Measurements from ENCODE around the gene TFF3. TPM values are rescaled to one million over a fixed set of nuclear protein-coding genes. Genes with fewer than 3 reads are reported as not detected.

The TFF3 gene
- total and polyA plus RNA-seq, 2 of the 13 experiments (the other 11 are each of a cell fraction or from before 2014, with no cell fraction given), result 14.2 to 26.9 TPM

- no peak for TF ChIP-seq ARID2 (CRISPR knock-in tag; IDR thresholded peaks at IDR 0.05; ENCODE audit: borderline replicate concordance)
- TF ChIP-seq LBX2 (CRISPR knock-in tag; IDR thresholded peaks at IDR 0.05; ENCODE audit: borderline replicate concordance), result no peak
- TF ChIP-seq CSRNP1 (CRISPR knock-in tag; IDR thresholded peaks at IDR 0.05), result no peak
- no peak for TF ChIP-seq ATAD3A (CRISPR knock-in tag; IDR thresholded peaks at IDR 0.05)
- TF ChIP-seq CREB1 (IDR thresholded peaks at IDR 0.05), result no peak
- no peak for TF ChIP-seq CREB1 (CRISPR knock-in tag; IDR thresholded peaks at IDR 0.05)
- TF ChIP-seq NAIF1 (CRISPR knock-in tag; IDR thresholded peaks at IDR 0.05; ENCODE audit: borderline replicate concordance), result no peak
- no peak for TF ChIP-seq ZNF263 (CRISPR knock-in tag; IDR thresholded peaks at IDR 0.05)
- TF ChIP-seq AGO1 (IDR thresholded peaks at IDR 0.05; ENCODE audit: low read depth, low read length, poor library complexity, severe bottlenecking), result no peak
- no peak for TF ChIP-seq ZNF557 (CRISPR knock-in tag; IDR thresholded peaks at IDR 0.05)
- no peak for TF ChIP-seq SALL1 (CRISPR knock-in tag; IDR thresholded peaks at IDR 0.05)
- TF ChIP-seq NFIB (CRISPR knock-in tag; IDR thresholded peaks at IDR 0.05; ENCODE audit: borderline replicate concordance), result no peak
- TF ChIP-seq SRSF9 (IDR thresholded peaks at IDR 0.05; ENCODE audit: borderline replicate concordance, insufficient read depth, low read depth, low read length, poor library complexity, severe bottlenecking), result no peak
- TF ChIP-seq ZNF280B (CRISPR knock-in tag; IDR thresholded peaks at IDR 0.05; ENCODE audit: borderline replicate concordance), result no peak
- no peak for TF ChIP-seq GABPA (IDR thresholded peaks at IDR 0.05; ENCODE audit: low read depth, low read length)
- no peak for TF ChIP-seq GABPA (CRISPR knock-in tag; IDR thresholded peaks at IDR 0.05; ENCODE audit: low read depth)
- no peak for TF ChIP-seq ZNF616 (CRISPR knock-in tag; IDR thresholded peaks at IDR 0.05; ENCODE audit: low read depth)
- no peak for TF ChIP-seq RFX1 (IDR thresholded peaks at IDR 0.05)
- CTCF ChIA-PET (ENCODE audit: low intra/inter-chr PET ratio, low total read pairs), result no interaction called here
Measured at GRCh38 chr21:42280356-42281180, 34.6 kb downstream of the TFF3 start.

More at GRCh38 chr21:42280356-42281180, 34.6 kb downstream of the TFF3 start:
- H3K4me1 ChIP-seq (ENCODE audit: insufficient read depth, low read length), result no peaks in the 10 kb centered on the region
- DNase-seq (ENCODE audit: low spot score), result no peak
- H3K27me3 ChIP-seq (ENCODE audit: control insufficient read depth in 1 of 2, insufficient read depth in 2 of 2, low read length in 2 of 2), result peaks cover 6 to 45% of the 10 kb centered on the region in 2 experiments
- intact Hi-C loops (cut with micrococcal nuclease; ENCODE audit: unreplicated experiment) (no loop called here), in situ Hi-C loops (cut with HindIII; ENCODE audit: extremely low pct_ligation_motif_present, low pct_unique_long_range_greater_than_20kb) (no loop called here)
- H3K4me2 ChIP-seq (ENCODE audit: low read depth, low read length), result no peak overlapping the region
- no peaks in the 10 kb centered on the region for H3K36me3 ChIP-seq (replicated peaks in 1 of 2; ENCODE audit: control insufficient read depth in 1 of 2, insufficient read depth in 2 of 2, low read length in 2 of 2)
- POLR2A ChIA-PET, result no interaction called here
- ATAC-seq, result peak; percentile 21; the same call in 1 of the 3 replicates
- no peak overlapping the region for H2AFZ ChIP-seq (ENCODE audit: low read length)
- 56% methylated on average over 16 of the region's 22 CpGs for WGBS (ENCODE audit: low lambda C conversion rate)
- H3K27ac ChIP-seq (ENCODE audit: extremely low read length, insufficient read depth, low read length), result no peak overlapping the region
- no peak for FAIRE-seq
- no peaks in the 10 kb centered on the region for H3K9me3 ChIP-seq (ENCODE audit: low read length)
- H3K4me3 ChIP-seq (replicated peaks in 1 of 3; ENCODE audit: insufficient read depth in 1 of 3, low read depth in 2 of 3, low read length in 3 of 3), result no peak overlapping the region
- no TSS peak for BruUV-seq (replicated peaks)
- H3K79me2 ChIP-seq (ENCODE audit: insufficient read depth, low read length), result no peaks in the 10 kb centered on the region
- no peak overlapping the region for H3K9ac ChIP-seq (ENCODE audit: insufficient read depth, low read depth, low read length)
- no peaks in the 10 kb centered on the region for H4K20me1 ChIP-seq (ENCODE audit: insufficient read depth, low read length)
